ENCODE results near the gene PTPRN2.

PTPRN2 gene

DNA sequence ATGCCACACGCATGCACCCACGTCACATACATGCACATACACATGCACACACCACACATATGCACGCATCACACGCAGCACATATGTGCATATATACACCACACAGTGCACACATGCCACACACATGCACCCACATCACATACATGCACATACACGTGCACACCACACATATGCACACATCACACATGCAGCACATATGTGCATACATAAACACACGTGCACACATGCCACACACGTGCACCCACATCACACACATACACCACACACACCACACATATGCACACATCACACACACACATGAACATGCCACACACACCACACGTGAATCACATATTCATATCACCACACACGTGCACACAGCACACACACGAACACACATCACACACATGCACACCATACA lies 338.8 kb downstream of the PTPRN2 start:
- TF ChIP-seq, protein P1, sequence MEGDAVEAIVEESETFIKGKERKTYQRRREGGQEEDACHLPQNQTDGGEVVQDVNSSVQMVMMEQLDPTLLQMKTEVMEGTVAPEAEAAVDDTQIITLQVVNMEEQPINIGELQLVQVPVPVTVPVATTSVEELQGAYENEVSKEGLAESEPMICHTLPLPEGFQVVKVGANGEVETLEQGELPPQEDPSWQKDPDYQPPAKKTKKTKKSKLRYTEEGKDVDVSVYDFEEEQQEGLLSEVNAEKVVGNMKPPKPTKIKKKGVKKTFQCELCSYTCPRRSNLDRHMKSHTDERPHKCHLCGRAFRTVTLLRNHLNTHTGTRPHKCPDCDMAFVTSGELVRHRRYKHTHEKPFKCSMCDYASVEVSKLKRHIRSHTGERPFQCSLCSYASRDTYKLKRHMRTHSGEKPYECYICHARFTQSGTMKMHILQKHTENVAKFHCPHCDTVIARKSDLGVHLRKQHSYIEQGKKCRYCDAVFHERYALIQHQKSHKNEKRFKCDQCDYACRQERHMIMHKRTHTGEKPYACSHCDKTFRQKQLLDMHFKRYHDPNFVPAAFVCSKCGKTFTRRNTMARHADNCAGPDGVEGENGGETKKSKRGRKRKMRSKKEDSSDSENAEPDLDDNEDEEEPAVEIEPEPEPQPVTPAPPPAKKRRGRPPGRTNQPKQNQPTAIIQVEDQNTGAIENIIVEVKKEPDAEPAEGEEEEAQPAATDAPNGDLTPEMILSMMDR (IDR thresholded peaks at IDR 0.05; ENCODE audit: insufficient read depth, missing control alignments), result no peak
- DNase-seq (ENCODE audit: insufficient read length, low spot score) (no peak), FAIRE-seq (no peak)

DNA sequence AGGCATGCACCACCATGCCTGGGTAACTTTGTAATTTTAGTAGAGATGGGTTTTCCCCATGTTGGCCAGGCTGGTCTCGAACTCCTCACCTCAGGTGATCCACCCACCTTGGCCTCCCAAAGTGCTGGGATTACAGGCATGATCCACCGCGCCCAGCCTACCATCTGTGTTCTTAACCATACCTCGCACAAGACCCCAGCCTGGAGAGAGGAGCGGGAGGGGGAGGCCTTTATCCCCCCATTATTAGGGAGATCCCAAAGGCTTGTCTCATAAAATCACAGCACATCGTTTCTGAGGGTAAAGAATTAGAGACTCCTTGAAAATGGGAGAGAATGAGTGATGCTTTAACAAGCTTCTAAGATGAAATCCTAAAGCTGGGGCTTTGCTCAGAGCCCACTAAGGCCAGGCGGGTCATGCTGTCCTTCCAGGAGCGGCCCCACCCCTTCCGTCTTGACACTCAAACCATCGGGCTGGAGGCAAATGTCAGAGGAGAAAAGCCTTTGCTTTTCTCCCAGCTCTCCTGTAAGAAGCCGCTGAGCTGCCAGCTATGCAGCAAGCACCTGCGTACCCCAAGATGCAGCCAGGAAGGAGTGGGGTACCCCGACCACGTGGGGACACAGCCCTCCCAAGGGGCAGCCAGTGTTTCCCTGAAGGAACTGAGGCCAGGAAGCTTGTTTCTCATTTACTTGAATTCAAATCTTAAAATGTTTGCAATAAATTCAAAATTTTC lies 339.7 kb downstream of the PTPRN2 start:
- DNase-seq (ENCODE audit: insufficient read length, low spot score), result no peak
- FAIRE-seq, result no peak
- TF ChIP-seq, protein P1 (IDR thresholded peaks at IDR 0.05; ENCODE audit: insufficient read depth, missing control alignments), result no peak

DNA sequence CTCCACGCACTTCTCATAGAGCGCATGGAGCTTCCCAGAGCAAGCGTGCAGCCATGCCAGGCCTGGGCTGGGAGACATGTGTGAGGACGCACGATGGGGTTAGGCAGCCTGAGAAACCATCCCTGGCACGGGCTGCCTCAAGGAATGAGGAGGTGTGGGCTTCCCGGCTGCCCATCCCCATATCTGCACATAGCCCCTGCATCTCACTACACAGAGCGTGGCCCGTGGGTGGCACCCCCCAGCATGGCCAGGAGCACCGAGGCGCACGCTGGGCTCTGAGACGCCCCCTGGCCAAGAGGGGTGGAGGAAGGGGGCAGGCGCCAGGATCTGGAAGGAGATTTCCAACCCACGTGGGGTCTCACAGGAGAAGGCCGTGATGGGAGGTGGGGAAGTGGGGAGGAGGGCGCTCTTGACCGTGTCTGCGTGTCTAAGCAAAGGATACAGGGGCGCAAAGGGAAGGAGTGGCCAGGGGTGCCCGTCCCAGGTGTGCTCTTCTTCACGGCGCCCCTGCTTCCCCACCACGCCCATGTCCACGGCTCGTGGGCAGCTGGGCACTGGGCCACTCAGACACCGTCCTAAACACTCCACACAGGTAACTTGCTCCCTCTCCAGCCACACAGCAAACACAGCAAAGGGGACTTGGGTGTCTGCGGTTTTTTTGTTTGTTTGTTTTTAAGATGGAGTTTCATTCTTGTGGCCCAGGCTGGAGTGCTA lies 340.5 kb downstream of the PTPRN2 start:
- TF ChIP-seq, protein P1 (IDR thresholded peaks at IDR 0.05; ENCODE audit: insufficient read depth, missing control alignments), result no peak
- FAIRE-seq (no peak), DNase-seq (ENCODE audit: insufficient read length, low spot score) (no peak)

DNA sequence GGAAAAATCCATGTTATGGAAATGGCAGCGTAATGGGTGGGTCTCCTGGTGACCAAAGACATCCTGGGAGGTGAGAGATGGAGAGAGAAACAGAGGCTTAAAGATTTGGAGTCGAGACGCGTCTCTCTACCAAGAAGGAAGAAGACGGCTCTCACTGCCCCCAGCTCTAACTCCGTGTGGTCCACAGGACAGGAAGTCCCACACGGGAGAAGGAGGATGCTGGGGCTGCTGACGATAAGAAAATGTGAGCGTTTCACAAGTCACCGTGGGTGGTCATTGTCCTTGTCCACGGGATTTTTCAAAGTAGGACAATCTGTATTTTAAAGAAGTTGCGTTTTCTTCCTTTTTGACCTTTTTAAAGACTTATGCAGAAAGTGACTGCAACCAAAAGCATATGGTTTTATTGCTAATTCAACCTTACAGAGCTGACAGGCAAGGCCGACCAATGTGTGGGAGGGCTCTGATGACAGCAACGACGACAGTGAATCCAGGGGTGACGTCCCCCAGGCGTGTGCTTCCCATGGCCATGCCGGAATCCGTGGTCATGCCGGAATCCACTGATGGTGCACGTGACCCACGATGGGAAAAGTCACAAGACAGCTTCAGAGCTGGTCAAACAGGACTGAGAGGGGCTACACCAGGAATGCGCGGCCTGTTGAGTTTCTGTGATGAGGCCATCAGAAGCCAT lies 341.2 kb downstream of the PTPRN2 start:
- DNase-seq (ENCODE audit: insufficient read length, low spot score), result no peak

DNA sequence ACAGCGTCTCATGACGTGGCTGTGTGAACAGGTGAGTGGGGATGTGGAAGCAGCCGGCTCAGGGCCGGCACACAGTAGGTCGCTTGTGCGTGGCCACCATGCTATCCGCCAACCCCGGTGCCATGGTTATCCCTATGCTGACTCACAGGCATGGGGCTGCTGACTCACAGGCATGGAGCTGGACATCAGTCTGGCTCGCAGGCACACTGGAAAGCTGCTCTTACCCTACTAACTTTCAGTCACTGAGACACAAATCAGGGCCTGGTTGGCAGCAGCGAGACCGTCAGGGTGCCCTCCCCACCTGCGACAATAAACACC lies 341.9 kb downstream of the PTPRN2 start:
- DNase-seq (ENCODE audit: insufficient read length, low spot score) (no peak), FAIRE-seq (no peak)
- TF ChIP-seq, protein P1 (IDR thresholded peaks at IDR 0.05; ENCODE audit: insufficient read depth, missing control alignments), result no peak

More for the DNA sequence above, 341.2 kb downstream of the PTPRN2 start:
- no peak for FAIRE-seq
- TF ChIP-seq, protein P1 (IDR thresholded peaks at IDR 0.05; ENCODE audit: insufficient read depth, missing control alignments), result no peak

DNA sequence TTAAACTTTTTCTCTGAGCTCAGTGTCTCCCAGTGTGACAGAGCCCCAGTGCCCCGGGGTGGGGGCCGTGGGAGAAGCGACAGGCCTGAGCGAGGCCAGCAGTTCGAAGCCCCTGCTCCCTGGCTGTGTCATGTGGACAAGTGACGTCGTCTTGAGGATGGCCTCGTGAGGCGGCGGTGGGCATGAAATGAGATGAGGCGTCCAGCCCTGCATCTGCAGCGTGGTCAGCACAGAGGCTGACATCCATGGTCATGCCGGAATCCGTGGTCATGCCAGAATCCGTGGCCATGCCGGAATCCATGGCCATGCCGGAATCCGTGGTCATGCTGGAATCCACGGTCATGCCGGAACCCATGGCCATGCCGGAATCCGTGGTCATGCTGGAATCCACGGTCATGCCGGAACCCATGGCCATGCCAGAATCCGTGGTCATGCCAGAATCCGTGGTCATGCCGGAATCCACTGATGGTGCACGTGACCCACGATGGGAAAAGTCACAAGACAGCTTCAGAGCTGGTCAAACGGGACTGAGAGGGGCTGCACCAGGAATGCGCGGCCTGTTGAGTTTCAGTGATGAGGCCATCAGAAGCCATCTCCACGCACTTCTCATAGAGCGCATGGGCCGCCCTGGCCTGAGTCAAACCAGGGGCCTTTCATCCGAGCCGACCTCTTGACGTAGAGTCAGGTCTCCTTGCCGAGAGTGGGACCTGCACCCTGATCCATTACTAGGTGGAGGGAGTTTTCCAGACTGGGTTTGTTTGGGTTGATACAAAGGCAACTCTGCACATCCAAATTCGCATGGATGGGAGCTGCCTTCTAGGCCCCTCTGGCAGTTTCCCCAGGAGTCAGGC lies 342.5 kb downstream of the PTPRN2 start:
- DNase-seq (ENCODE audit: insufficient read length, low spot score) (no peak), FAIRE-seq (no peak)
- TF ChIP-seq, protein P1 (IDR thresholded peaks at IDR 0.05; ENCODE audit: insufficient read depth, missing control alignments), result no peak
